NB4 (cell line): ENCODE results near the gene CFAP58.

Experiments used
- CTCF ChIP-seq: IDR thresholded peaks from one replicate; pipeline ENCODE4 v1.5.1; 2012; ENCODE audit warnings: low read depth, low read length
- MYC ChIP-seq: IDR thresholded peaks from 2 replicates; pipeline ENCODE4 v1.6.1; 2011; ENCODE audit warnings: low read depth, low read length
- POLR2A ChIP-seq: IDR thresholded peaks from 2 replicates; pipeline ENCODE4 v1.6.1; 2011; ENCODE audit warnings: mild to moderate bottlenecking; ENCODE audit not compliant: insufficient read length; ENCODE audit errors: extremely low read depth
- TF ChIP-seq, protein P1 (sequence below): IDR thresholded peaks from 2 replicates; pipeline ENCODE4 v1.6.1; 2011; ENCODE audit warnings: low read depth, low read length

DNA sequence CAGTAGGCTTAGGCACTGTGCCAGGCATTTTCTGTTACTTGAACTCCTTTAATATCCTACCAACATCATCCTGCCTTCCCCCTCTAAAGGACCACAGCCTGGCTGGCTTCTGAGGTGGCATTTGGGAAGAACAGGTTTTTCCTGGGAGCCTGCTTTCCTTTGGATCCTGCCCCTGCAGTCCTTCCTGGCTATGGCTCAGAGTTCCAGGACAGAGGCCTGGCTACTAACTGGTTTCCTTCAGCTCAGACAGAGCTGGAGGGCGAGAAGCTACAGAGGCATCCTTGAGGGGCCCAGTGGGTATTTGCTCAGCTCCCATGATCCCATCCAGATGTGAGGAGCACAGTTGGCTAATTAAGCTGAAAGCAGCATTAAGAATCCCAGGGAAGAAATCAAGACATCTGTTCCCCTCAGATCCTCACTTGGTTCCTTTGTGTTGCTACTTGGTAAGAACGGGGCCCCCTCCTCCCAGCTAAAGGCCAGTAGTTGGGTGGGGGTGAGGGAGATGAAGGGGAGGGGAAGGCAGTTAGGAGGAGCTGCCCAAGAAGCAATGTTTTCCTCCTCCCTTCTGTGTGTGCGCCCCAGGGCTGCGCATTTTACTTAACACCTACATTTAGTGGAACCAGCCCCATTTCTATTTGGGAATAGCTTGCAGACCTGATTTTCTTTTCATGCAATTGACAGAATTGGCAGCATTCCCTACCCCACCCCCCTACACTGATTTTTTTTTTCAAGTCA lies 144.9 kb downstream of the CFAP58 start:
- TF ChIP-seq CTCF, result no peak
- TF ChIP-seq POLR2A, result no peak
- TF ChIP-seq, protein P1, sequence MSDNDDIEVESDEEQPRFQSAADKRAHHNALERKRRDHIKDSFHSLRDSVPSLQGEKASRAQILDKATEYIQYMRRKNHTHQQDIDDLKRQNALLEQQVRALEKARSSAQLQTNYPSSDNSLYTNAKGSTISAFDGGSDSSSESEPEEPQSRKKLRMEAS, result no peak
- TF ChIP-seq MYC, result no peak
